Bronchial epithelial cell (primary cell): ENCODE measurements around the gene DLX4. TPM values are rescaled to one million over a fixed set of nuclear protein-coding genes. Genes with fewer than 3 reads are reported as not detected.
A peak's percentile ranks its signal among the peaks of the same experiment; 100 is the strongest.

ENCODE experiments used
- DNase-seq: peaks from one replicate; pipeline ENCODE4 v3.0.0-alpha.2; 2010; ENCODE audit warnings: low read depth
- FAIRE-seq: peaks from 2 replicates; lab custom pipeline; 2011; peaks lifted over from hg19 to GRCh38; lab: Jason Lieb, UNC
- H3K27me3 ChIP-seq: 2 replicates; pipeline ENCODE4 v1.5.1; 2011; ENCODE audit warnings: low read length; ENCODE audit not compliant: control insufficient read depth, insufficient read depth
- H3K36me3 ChIP-seq: 2 replicates; pipeline ENCODE4 v1.5.1; 2011; ENCODE audit warnings: low read length; ENCODE audit not compliant: control insufficient read depth, insufficient read depth
- H3K4me3 ChIP-seq: 2 replicates; pipeline ENCODE4 v1.5.1; 2011; ENCODE audit warnings: mild to moderate bottlenecking, low read depth, low read length, control low read depth
- CTCF ChIP-seq: IDR thresholded peaks from 2 replicates; pipeline ENCODE4 v1.5.1; 2011; ENCODE audit warnings: mild to moderate bottlenecking, moderate library complexity, low read length, control low read depth, inconsistent platforms; ENCODE audit not compliant: insufficient read depth, severe bottlenecking
- total RNA-seq: library from RNA; depleted of rRNA; stranded (reverse); fragments of >200 nt; gene quantifications from 2 replicates; pipeline ENCODE4 v1.2.1, GENCODE V29; 2014

Gene DLX4
- total RNA-seq, 1 donor from 2014 or later, result not detected

- no peak overlapping the region for H3K4me3 ChIP-seq
- no peak for TF ChIP-seq CTCF
- no peaks in the 10 kb centered on the region for H3K36me3 ChIP-seq
- DNase-seq, result no peak
- peaks cover 42% of the 10 kb centered on the region for H3K27me3 ChIP-seq
- no peak for FAIRE-seq
These were observed 4.3 kb downstream of the DLX4 start for GRCh38 chr17:49973271-49973615.

DNA sequence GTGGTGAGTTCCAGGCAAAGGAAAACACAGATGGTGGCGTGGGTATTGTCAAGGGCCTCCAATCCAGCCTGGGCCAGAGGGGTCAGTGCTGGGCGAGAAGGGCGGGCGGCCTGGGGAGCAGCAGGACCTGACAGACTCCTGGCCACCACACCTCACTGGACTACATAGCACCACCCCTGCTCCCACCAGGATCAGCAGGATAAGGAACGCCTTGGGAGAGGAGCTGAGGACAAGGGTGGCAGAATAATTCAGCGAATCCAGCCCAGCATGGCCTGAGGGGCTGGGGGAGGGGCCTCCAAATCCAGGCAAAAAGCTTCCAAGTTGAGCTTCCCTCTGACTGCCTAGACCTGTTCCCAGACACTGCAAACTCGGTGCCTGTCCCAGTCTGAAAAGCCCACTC, 6.5 kb downstream of the DLX4 start:
- no peak overlapping the region for H3K4me3 ChIP-seq
- no peak for FAIRE-seq
- no peak for TF ChIP-seq CTCF
- DNase-seq, result no peak
- no peaks in the 10 kb centered on the region for H3K36me3 ChIP-seq
- H3K27me3 ChIP-seq, result peaks cover 30% of the 10 kb centered on the region

- DNase-seq, result no peak
- Histone ChIP-seq H3K27me3 (peaks cover 25% of the 10 kb centered on the region), H3K36me3 (no peaks in the 10 kb centered on the region), H3K4me3 (no peak overlapping the region)
- FAIRE-seq, result no peak
- TF ChIP-seq CTCF, result no peak
These were observed 7.3 kb downstream of the DLX4 start for GRCh38 chr17:49976163-49976827.

GRCh38 chr17:49976828-49977202, 7.8 kb downstream of the DLX4 start:
- peaks cover 20% of the 10 kb centered on the region for H3K27me3 ChIP-seq
- DNase-seq, result no peak
- FAIRE-seq, result peak; percentile 28
- no peak overlapping the region for H3K4me3 ChIP-seq
- TF ChIP-seq CTCF, result no peak
- no peaks in the 10 kb centered on the region for H3K36me3 ChIP-seq

DNA sequence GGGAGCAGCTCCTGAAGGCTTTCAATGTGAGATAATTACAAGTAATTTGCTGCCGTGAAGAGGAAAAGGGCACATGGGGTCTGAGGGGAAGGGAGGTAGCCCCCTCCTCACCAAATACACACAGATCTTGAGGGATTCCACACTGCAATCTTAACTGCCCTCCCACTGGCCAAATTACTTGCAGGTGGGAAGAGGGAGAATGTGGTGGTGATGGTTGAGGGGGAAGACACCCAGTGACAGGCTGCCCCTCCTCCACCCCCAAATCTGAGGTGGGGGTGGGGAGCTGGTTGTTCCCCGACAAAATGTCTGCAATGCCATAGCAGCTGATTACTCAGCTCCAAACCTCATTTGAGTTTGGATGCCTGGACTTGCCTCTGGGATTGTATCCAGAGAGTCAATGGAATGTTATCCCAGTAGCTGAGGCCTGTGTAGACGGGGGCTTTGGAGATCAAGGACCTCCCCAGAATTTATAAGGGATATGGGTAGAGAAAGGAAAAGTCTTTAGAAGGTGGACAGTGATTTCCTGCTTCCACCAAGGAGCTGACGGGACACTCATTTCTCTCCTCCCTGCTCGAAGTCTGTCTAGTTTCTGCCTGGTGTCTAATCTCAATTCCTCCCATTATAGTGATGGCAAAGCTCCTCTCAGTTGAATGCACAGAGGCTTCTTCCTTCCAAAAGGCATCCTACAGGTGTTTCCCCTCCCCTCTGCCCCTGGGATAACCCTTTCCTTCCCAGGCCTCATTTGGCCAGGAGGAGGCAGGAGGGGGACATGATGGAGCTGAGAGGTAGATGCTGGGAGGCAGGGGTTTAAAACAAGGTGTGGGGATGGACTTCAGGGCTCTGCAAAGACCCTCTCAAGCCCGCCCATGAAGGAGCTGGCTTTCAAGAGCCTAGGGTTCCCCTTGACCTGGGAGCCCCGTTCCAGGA, 8.7 kb downstream of the DLX4 start:
- no peak overlapping the region for H3K4me3 ChIP-seq
- H3K36me3 ChIP-seq, result no peaks in the 10 kb centered on the region
- FAIRE-seq (no peak), DNase-seq (peak; percentile 62)
- peaks cover 11% of the 10 kb centered on the region for H3K27me3 ChIP-seq
- TF ChIP-seq CTCF, result peak; percentile 5
